ENCODE measurements around the gene TMEM134.
A peak's percentile ranks its signal among the peaks of the same experiment; 100 is the strongest.

TMEM134 gene

DNA sequence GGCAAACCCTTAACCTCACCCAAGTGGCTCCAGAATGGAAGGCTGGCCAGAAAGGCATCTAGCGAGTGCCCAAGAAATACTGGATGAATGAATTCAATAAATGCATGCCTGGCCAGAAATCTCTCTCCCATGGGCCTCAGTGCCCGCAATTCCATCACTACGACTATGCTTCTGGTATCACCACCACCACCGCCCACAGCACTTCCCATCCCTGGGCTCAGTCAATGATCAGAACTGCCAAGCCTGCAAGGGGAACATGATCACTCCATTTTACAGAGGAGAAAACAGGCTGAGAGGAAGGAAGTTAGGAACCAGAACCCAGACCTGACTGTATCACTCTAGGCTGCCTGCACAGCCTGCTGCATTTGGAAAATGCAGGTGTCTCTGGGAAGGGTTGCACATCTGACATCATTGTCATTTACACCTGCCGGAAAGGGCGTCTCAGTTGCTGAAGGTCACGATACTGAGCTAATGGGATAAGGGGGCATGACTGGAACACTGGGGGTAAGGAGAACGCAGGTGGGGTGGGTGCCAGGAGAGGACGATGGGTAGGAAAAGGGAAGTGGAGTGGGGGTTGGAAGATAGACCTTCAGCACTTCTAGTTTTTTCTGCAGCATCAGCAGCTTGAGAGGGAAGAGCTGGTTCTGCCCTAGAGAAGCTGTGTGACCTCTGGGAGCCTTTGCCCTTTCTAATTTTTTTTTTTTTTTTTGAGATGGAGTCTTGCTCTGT, 19.8 kb downstream of the TMEM134 start:
- no peak for DNase-seq
- in situ Hi-C loops (cut with HindIII; ENCODE audit: low pct_ligation_motif_present, low pct_unique_long_range_greater_than_20kb, low sequenced_read_pairs) = no loop called here

DNA sequence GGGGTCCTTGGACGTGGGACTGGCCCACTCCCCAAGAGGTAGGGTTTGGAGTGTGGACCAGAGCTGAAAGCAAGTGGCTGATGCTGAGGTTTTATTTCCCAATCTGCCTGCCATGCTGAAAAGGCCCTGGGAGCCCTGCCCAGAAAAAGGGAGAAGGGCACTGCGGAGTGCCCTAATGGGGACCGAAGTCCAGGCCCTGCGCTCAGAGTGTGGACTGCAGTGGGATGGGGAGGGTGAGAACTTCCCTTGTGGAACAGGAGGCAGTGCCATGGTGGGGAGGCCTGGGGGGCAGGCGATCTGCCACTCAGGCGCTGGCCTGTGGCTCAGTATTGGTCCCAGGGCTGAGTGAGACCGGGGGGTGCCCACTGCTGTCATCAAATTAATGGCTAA, 20.8 kb downstream of the TMEM134 start:
- in situ Hi-C loops (cut with HindIII; ENCODE audit: low pct_ligation_motif_present, low pct_unique_long_range_greater_than_20kb, low sequenced_read_pairs) = no loop called here
- no peak for DNase-seq

DNA sequence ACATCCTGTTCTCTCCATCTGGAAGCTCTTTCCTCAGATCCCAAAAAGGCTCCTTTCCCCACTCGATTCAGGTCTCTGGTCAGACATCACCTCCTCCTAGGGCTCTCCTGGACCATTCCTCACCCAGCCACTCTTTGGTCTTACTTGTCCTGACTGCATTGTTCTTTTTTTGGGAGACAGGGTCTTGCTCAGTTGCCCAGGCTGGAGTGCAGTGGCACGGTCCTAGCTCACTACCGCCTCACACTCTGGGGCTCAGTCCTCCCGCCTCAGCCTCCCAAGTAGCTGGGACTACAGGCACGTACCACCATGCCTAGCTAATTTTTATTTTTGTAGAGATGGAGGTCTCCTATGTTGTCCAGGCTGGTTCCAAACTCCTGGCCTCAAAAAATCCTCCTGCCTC, 23.5 kb downstream of the TMEM134 start:
- DNase-seq = no peak
- in situ Hi-C loops (cut with HindIII; ENCODE audit: low pct_ligation_motif_present, low pct_unique_long_range_greater_than_20kb, low sequenced_read_pairs) = no loop called here

DNA sequence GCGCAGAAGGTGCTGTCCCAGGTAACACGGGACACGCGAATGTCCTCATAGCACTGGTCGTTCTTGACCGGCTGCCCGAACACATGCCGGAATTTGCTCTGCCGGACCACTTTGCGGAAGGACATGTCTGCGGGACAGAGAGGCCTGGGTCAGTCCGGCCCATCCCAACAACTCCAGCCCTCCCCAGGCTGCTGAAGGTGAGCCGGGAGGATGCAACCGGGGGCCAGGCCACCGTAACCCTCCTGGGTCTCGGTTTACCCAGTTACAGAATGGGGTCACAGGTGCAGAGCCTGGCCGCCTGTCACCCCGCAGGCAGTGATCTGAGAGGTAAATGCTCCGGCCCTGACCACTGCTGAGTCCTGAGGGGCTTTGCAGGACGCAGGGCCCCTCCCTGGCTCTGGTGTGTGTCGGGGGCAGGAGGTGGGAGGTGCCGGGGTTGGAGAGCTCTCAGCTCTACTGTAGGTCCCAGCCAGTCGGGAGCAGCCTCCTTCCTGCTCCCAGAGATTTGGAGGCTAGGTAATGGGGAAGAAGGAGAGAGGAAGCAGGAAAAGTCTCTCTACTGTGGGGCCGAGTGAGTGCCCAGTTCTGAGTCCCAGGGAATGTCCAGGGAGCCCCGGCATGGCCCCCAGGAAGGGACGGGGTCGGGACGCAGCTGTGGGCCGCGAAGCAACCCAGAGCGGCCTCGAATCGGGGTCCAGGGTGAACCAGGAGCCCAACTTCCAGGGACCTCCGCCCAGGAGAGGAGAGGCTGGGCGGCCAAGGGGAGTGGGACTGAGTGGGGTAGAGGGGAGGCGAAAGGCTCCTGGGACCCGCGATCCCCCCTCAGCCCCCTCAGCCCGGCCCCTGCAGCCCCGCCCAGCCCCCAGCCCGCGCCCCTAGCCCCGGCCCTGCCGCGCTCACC, 26.3 kb downstream of the TMEM134 start:
- no peak for DNase-seq
- in situ Hi-C loops (cut with HindIII; ENCODE audit: low pct_ligation_motif_present, low pct_unique_long_range_greater_than_20kb, low sequenced_read_pairs) = no loop called here

DNA sequence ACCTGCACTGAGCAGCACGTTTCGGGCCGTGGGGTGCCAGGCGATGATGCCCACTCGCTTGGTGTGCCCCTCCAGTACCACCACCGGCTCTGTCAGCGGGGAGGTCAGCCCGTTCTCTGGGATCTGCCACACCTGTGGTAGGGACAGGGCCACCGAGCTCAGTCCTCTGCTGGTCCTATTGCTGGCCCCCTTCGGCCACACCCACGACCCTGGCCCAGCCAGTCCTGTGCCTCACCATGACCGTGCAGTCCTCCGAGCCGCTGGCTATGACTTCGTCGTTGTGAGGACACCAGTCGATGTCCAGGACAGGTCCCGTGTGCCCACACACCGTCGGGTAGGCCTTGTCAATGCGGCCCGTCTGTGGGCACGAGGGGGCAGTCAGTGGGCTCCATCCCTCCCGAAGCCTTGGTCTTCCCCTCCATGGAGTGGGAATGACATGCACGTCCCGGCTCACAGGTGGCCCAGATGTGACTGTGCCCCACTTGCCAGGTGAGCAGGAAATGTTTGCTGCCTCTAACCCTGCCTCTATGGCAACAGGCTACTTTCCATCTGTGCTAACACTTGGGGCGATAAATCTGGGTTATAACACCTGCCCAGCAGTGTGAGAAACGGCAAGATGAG, 27.2 kb downstream of the TMEM134 start:
- in situ Hi-C loops (cut with HindIII; ENCODE audit: low pct_ligation_motif_present, low pct_unique_long_range_greater_than_20kb, low sequenced_read_pairs) = no loop called here

DNA sequence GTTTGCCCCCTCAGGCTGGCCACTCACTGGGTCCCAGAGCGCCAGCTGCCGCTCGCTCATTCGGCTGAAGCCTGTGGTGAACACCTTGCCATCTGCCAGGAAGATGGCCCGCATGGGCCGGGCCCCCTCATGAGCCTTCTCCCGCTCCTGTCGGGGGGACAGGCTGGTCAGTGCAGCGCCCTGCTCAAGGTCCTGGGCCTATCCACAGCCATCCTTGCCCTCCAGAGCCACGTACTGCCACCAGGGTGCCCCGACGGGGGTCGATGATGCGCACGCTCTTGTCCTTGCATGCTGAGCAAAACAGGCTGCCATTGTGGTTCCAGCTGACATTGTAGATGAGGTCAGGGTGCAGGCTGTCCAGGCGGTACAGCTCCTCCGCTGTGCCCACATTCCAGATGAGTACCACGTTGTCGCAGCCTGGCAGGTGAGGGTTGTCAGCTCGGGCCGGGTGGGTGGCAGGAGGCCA, 27.9 kb downstream of the TMEM134 start:
- in situ Hi-C loops (cut with HindIII; ENCODE audit: low pct_ligation_motif_present, low pct_unique_long_range_greater_than_20kb, low sequenced_read_pairs) = no loop called here
- no peak for DNase-seq

More for the DNA sequence above, 27.2 kb downstream of the TMEM134 start:
- no peak for DNase-seq

DNA sequence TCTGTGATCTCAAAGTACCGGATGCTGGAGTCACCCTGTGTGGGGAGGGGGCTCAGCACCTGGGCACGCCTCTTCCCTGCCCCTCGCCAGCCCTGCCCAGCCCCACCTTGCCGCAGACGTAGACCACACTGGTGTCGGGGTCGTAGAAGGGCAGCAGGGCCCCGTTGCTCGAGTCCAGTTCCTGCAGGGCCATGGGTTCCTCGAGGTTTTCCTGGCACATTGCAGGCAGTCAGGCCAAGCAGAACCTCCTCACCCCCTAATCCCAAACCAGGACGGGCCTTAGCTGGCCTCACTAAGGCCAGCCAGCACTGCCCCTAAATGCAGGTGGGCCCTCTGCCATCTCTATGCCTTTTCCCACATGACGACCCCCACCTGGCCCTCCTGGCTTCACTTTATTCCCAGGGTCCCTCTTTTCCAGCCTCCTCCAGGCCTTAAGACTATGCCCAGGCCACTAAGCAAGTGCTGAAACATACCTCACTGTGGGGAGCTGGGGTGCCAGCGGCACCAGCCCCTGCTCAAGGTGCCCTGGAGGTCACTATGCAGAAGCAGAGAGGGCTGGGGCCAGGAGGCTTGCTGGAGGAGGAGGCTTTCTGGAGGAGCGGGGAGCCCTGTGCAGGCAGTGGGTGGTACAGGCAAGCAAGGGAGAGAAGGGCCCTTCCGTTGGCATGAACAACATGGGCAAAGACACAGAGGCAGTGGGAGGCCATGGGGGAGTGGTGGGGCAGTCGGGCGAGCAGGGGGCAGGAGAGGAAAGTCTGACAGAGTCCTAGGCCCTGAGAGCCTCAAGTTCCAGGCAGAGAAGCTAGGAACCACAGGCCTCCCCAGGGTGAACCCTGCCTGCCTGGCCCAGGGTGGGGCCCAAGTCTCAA, 28.6 kb downstream of the TMEM134 start:
- in situ Hi-C loops (cut with HindIII; ENCODE audit: low pct_ligation_motif_present, low pct_unique_long_range_greater_than_20kb, low sequenced_read_pairs) = no loop called here
- no peak for DNase-seq

DNA sequence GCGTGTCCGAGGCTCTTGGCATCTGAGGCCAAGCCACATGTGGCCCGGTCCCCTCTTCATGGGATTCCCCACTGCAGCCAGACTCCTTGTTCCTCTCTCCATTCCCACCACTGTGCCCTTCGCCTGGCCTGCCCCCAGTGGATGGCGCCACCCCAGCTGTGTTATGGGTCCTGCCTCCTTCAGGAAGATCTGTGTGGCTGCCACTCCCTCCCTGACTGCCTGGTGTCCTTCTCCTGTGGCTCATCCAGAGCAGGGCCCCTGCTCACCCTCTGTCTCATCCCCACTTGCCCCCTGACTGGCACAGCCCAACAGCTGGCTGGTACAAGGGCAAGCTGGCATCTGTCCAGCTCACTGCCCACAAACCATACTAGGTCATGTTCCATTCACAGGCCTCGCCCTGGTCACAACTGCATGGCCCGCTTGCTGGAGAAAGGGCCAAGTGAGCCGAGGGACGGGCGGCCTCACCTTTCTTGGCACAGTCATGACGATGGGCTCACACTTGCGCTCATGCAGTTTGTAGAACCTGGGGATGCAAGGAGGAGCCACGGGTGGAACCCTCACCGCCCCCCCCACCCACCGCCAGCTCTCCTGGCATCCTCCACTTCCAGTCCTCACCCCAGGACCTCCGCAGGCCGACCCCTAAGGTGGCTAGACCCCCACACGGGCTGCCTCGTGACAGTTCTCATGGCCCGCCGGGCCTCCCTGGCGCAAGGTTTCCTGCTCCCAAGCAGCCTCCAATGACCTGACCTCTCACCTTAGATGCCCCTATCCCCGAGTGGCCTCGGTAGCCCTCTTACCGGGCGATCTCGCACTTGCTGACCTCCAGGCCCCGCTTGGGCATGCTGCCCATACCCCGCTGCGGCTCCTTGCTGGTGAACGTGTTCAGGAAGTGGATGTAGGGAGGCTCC, 29.5 kb downstream of the TMEM134 start:
- in situ Hi-C loops (cut with HindIII; ENCODE audit: low pct_ligation_motif_present, low pct_unique_long_range_greater_than_20kb, low sequenced_read_pairs) = no loop called here
- peak; percentile 42 for DNase-seq

DNA sequence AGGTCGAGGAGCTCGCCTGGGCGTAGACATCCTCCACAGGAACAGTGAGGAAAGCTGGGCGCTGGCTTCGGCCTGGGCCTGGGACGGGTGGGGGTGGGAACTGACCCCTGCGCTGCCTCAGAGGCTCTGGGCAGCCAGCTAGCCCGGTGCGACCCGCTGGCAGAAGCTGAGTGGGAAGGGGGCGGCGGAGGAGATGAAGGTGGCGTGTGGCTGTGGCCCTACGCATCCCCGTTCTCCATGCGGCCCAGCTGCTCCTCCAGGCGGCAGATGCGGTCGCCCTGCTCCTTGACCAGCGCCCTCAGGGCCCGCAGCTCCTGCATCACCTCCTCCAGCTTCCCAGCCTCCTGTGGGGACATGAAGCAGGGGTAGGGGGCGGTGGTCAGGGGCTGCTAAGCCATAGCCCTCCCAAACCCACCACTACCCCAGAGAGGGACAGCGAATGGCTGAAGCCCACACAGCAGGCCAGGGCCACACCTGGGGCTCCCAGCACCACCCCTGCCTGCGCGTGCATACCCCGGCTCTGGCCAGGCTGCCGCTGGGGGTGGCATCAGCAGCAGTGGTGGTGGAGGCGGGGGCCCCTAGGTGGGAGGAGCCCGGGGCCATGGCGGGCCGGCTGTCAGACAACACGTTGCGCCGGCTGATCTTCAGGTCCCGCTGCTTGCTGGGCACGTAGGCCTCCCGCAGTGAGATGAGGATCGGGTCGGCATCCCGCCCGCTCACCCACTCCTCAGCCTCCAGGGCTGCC, 30.7 kb downstream of the TMEM134 start:
- in situ Hi-C loops (cut with HindIII; ENCODE audit: low pct_ligation_motif_present, low pct_unique_long_range_greater_than_20kb, low sequenced_read_pairs) = no loop called here
- DNase-seq = no peak

DNA sequence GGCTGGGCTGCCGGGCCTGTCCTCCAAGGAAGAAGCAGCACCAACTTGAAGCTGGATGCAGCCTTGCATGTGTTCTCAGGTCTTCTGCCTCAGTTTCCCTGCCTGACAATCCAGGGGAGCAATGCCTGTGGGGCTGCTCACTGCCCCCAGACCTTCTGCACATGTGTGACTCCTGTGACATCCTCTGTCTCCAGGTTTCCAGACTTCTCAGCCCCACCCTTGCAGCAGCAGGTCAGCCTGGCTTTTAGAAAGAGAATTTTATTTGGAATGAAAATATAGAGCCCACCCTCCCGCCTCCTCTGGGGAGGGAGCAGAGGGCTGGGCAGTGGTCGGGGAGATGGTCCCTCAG, 31.3 kb downstream of the TMEM134 start:
- no peak for DNase-seq
- in situ Hi-C loops (cut with HindIII; ENCODE audit: low pct_ligation_motif_present, low pct_unique_long_range_greater_than_20kb, low sequenced_read_pairs) = no loop called here

DNA sequence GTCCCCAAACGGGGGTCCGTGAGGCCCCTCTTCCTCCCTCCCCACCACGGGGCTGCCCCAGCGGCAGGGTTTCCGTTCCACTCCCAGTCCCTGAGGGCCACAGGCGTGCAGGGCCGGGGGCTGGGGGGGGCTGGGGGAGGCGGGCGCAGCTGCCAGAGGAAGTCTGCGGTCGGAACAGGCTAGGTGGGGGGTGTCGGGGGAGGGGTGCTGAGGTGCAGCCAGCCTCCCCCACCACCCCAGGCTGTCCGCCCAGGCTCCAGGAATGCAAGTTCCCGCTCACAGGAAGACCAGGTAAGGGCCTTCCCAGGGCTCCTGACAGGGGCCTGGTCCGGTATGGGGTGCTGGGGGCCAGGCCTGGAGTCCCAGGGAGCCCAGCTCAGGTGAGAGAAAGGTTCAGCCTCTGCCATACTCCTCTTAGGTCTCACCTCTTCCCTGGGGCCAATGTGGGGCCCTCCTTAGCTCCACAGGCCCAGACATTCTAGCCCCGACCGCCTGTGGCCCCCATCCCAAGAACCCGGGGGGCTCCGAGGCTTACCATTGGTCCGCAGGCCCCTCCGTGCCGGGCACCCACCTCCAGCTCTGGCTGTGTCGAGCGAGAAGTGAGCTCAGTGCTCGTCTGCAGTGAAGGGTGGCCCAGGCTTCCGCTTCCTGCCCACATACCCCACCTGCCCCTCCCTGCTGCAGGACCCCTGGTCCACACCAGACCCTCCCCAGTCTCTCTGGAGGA, 31.8 kb downstream of the TMEM134 start, which contains the start of gene PTPRCAP:
TSS of gene PTPRCAP (minus strand) at position 601 of the 727 bp plus-strand sequence. CDS start at position 538, 63 bp downstream.
- in situ Hi-C loops (cut with HindIII; ENCODE audit: low pct_ligation_motif_present, low pct_unique_long_range_greater_than_20kb, low sequenced_read_pairs) = no loop called here
- DNase-seq = no peak

DNA sequence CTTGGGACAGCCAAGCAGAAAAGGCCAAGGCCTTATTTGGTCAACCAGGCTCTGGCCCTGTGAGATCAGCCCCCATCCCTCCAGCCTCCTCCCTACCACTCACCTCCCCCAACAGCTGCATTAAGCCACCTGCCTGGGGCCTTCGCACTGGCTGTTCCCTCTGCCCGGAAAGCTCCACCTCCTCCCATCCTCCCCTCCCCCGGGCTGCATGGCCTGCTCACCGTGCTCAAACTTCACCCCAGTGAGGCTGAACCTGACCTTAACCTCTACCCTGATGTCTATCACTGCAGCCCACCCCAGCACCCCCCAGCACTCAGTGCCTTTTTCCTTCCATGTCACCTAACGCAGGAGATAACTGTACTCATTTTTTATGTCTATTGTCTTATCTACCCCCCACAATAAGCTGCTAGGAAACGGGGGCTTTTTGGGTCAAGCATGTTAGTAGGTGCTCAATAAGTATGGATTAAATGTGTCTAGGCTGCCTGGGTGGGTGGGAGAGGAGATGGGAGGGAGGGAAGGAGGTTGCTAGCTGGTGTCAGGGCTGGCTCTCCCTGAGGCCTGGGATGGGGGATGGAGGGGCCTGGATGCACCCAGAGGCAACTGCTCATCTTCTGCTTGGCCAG, 32.5 kb downstream of the TMEM134 start:
- in situ Hi-C loops (cut with HindIII; ENCODE audit: low pct_ligation_motif_present, low pct_unique_long_range_greater_than_20kb, low sequenced_read_pairs) = no loop called here
- DNase-seq = no peak

DNA sequence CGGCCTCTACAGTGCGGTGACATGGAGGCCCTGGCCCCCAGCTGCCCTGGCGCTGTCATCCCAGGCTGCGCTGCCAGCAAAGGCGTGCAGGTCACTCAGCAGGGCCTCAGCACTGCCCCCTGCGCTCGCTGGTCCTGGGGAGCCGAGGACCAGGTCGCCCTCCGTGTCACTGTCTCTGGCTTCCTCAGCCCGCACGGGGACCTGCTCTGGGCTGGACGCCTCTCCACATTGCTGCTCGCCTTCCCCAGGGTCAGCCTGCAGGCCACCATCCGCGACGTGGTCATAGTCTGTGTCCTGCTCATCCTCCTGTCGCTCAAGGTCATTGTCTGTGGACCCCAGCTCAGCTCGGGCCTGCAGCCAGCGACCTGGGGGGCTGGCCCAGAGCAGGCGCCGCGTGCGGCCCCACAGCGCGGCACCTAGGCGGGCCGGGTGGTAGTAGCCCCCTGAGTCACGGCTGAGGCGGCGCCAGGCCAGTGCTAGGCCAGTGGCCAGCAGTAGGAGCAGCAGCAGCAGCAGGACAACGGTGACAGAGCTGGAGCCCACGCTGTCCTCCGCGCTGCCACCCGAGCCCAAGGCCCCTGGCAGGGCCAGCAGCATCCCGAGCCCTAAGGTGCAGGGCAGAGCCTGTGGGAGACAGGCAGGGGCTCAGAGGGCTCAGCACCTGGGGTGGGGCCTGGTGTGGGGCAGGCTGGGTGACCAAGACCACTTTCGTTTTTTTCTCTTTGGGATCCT, 33.2 kb downstream of the TMEM134 start:
- DNase-seq = no peak
- in situ Hi-C loops (cut with HindIII; ENCODE audit: low pct_ligation_motif_present, low pct_unique_long_range_greater_than_20kb, low sequenced_read_pairs) = no loop called here

DNA sequence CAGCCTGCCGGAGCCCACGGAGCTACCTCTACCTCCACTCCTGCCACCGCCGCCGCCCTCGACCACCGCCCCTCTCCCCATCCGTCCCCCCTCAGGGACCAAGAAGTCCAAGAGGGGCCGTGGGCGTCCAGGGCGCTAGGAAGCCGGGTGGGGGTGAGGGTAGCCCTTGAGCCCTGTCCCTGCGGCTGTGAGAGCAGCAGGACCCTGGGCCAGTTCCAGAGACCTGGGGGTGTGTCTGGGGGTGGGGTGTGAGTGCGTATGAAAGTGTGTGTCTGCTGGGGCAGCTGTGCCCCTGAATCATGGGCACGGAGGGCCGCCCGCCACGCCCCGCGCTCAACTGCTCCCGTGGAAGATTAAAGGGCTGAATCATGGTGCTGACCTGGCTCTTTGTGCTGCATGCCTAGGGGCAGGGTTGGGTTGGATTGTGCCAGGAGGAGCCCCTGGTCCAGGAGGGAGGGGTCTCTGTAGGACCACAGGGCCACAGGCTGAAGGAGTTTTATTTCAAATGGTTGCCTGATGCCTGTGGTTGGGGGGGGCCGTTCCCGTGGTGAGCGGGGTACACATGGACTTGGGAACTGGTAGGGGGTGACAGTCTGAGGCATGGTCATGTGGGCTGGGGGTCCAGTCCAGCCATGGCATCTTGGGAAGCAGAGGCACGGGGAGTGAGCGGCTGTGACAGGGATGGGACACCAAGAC, 33.9 kb downstream of the TMEM134 start:
- in situ Hi-C loops (cut with HindIII; ENCODE audit: low pct_ligation_motif_present, low pct_unique_long_range_greater_than_20kb, low sequenced_read_pairs) = no loop called here
- no peak for DNase-seq

DNA sequence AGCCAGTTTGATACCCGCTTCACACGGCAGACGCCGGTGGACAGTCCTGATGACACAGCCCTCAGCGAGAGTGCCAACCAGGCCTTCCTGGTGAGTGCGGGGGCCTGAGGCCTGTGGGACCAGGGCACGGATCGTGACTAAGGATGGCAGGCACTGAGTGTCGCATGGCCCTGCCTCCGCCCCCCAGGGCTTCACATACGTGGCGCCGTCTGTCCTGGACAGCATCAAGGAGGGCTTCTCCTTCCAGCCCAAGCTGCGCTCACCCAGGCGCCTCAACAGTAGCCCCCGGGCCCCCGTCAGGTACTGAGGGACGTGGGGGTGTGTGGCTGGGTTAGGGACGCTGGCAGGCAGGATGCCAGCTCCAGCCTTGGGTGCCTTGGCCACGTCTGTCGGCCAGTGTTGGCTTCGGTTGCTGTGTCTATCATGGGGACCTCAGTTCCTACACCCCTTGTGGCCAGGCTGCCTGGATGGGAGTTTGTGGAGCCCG, 34.6 kb downstream of the TMEM134 start:
- DNase-seq = no peak
- in situ Hi-C loops (cut with HindIII; ENCODE audit: low pct_ligation_motif_present, low pct_unique_long_range_greater_than_20kb, low sequenced_read_pairs) = no loop called here

All from ACHN (cell line).